ENCODE data around the gene LRRC63.
"Not testable (repeated sequence)": the region's sequence is repeated elsewhere in the genome, so short reads cannot be mapped to it uniquely, and the experiment has no call there.

Gene LRRC63

GRCh38 chr13:46267166-46267565 is 55.4 kb downstream of the LRRC63 start:
- Mint-ChIP-seq H3K27ac (no peak overlapping the region), H3K36me3 (ENCODE audit: low read depth) (no peaks in the 10 kb centered on the region), H3K4me3 (no peak overlapping the region), H3K9me3 (no peaks in the 10 kb centered on the region), H3K4me1 (ENCODE audit: low read depth) (no peaks in the 10 kb centered on the region), H3K27me3 (ENCODE audit: low read depth) (peaks cover 10% of the 10 kb centered on the region)

- Mint-ChIP-seq H3K27me3 (ENCODE audit: low read depth) (peaks cover 3% of the 10 kb centered on the region), H3K9me3 (no peaks in the 10 kb centered on the region), H3K27ac (no peak overlapping the region), H3K36me3 (ENCODE audit: low read depth) (no peaks in the 10 kb centered on the region), H3K4me3 (no peak overlapping the region), H3K4me1 (ENCODE audit: low read depth) (no peaks in the 10 kb centered on the region)
These were observed 58.7 kb downstream of the LRRC63 start for GRCh38 chr13:46270416-46270815.

- Mint-ChIP-seq H3K4me1 (ENCODE audit: low read depth) (no peaks in the 10 kb centered on the region), H3K27ac (no peak overlapping the region), H3K9me3 (no peaks in the 10 kb centered on the region), H3K36me3 (ENCODE audit: low read depth) (no peaks in the 10 kb centered on the region), H3K4me3 (no peak overlapping the region), H3K27me3 (ENCODE audit: low read depth) (peaks cover 3% of the 10 kb centered on the region)
These were observed 62.5 kb downstream of the LRRC63 start for GRCh38 chr13:46274094-46274698.

- H3K9me3 Mint-ChIP-seq = no peaks in the 10 kb centered on the region
- H3K4me1 Mint-ChIP-seq (ENCODE audit: low read depth) = no peaks in the 10 kb centered on the region
- H3K36me3 Mint-ChIP-seq (ENCODE audit: low read depth) = no peaks in the 10 kb centered on the region
- no peaks in the 10 kb centered on the region for H3K27me3 Mint-ChIP-seq (ENCODE audit: low read depth)
- no peak overlapping the region for H3K27ac Mint-ChIP-seq
- no peak overlapping the region for H3K4me3 Mint-ChIP-seq
These were observed 66.7 kb downstream of the LRRC63 start for GRCh38 chr13:46278474-46278873.

- H3K36me3 Mint-ChIP-seq (ENCODE audit: low read depth) = no peaks in the 10 kb centered on the region
- H3K9me3 Mint-ChIP-seq = no peaks in the 10 kb centered on the region
- H3K4me1 Mint-ChIP-seq (ENCODE audit: low read depth) = no peaks in the 10 kb centered on the region
- no peaks in the 10 kb centered on the region for H3K27me3 Mint-ChIP-seq (ENCODE audit: low read depth)
- H3K27ac Mint-ChIP-seq = no peak overlapping the region
- no peak overlapping the region for H3K4me3 Mint-ChIP-seq
These were observed 70.1 kb downstream of the LRRC63 start for GRCh38 chr13:46281779-46282178.

GRCh38 chr13:46283912-46284824 is 72.4 kb downstream of the LRRC63 start:
- not testable (repeated sequence) for H3K27ac Mint-ChIP-seq; H3K27me3 Mint-ChIP-seq (ENCODE audit: low read depth); H3K9me3 Mint-ChIP-seq; H3K4me1 Mint-ChIP-seq (ENCODE audit: low read depth); H3K36me3 Mint-ChIP-seq (ENCODE audit: low read depth); H3K4me3 Mint-ChIP-seq

GRCh38 chr13:46286972-46287371 is 75.2 kb downstream of the LRRC63 start:
- Mint-ChIP-seq H3K4me1 (ENCODE audit: low read depth) (peaks cover 12% of the 10 kb centered on the region), H3K36me3 (ENCODE audit: low read depth) (no peaks in the 10 kb centered on the region), H3K9me3 (no peaks in the 10 kb centered on the region), H3K4me3 (no peak overlapping the region), H3K27ac (no peak overlapping the region), H3K27me3 (ENCODE audit: low read depth) (no peaks in the 10 kb centered on the region)

- Mint-ChIP-seq H3K9me3 (no peaks in the 10 kb centered on the region), H3K4me1 (ENCODE audit: low read depth) (peaks cover 14% of the 10 kb centered on the region), H3K36me3 (ENCODE audit: low read depth) (no peaks in the 10 kb centered on the region), H3K27me3 (ENCODE audit: low read depth) (no peaks in the 10 kb centered on the region), H3K27ac (no peak overlapping the region), H3K4me3 (no peak overlapping the region)
These were observed 77.0 kb downstream of the LRRC63 start for GRCh38 chr13:46288570-46289259.

- H3K4me3 Mint-ChIP-seq = no peak overlapping the region
- no peaks in the 10 kb centered on the region for H3K27me3 Mint-ChIP-seq (ENCODE audit: low read depth)
- peaks cover 17% of the 10 kb centered on the region for H3K4me1 Mint-ChIP-seq (ENCODE audit: low read depth)
- no peak overlapping the region for H3K27ac Mint-ChIP-seq
- no peaks in the 10 kb centered on the region for H3K9me3 Mint-ChIP-seq
- H3K36me3 Mint-ChIP-seq (ENCODE audit: low read depth) = no peaks in the 10 kb centered on the region
These were observed 77.7 kb downstream of the LRRC63 start for GRCh38 chr13:46289260-46289955.

GRCh38 chr13:46290434-46290833 is 78.7 kb downstream of the LRRC63 start:
- Mint-ChIP-seq H3K27ac (no peak overlapping the region), H3K4me1 (ENCODE audit: low read depth) (peaks cover 21% of the 10 kb centered on the region), H3K36me3 (ENCODE audit: low read depth) (no peaks in the 10 kb centered on the region), H3K9me3 (no peaks in the 10 kb centered on the region), H3K27me3 (ENCODE audit: low read depth) (no peaks in the 10 kb centered on the region), H3K4me3 (no peak overlapping the region)

- H3K27ac Mint-ChIP-seq = no peak overlapping the region
- H3K36me3 Mint-ChIP-seq (ENCODE audit: low read depth) = no peaks in the 10 kb centered on the region
- no peaks in the 10 kb centered on the region for H3K9me3 Mint-ChIP-seq
- peaks cover 44% of the 10 kb centered on the region for H3K4me1 Mint-ChIP-seq (ENCODE audit: low read depth)
- no peak overlapping the region for H3K4me3 Mint-ChIP-seq
- H3K27me3 Mint-ChIP-seq (ENCODE audit: low read depth) = no peaks in the 10 kb centered on the region
These were observed 81.7 kb downstream of the LRRC63 start for GRCh38 chr13:46293436-46293835.

GRCh38 chr13:46295491-46296114 is 83.9 kb downstream of the LRRC63 start:
- peaks cover 18% of the 10 kb centered on the region for H3K9me3 Mint-ChIP-seq
- peak overlapping the region; percentile 69 for H3K4me3 Mint-ChIP-seq
- H3K36me3 Mint-ChIP-seq (ENCODE audit: low read depth) = peaks cover 11% of the 10 kb centered on the region
- H3K27ac Mint-ChIP-seq = peak overlapping the region; percentile 92
- H3K4me1 Mint-ChIP-seq (ENCODE audit: low read depth) = peaks cover 33% of the 10 kb centered on the region
- H3K27me3 Mint-ChIP-seq (ENCODE audit: low read depth) = no peaks in the 10 kb centered on the region

- Mint-ChIP-seq H3K9me3 (peaks cover 23% of the 10 kb centered on the region), H3K4me1 (ENCODE audit: low read depth) (peaks cover 33% of the 10 kb centered on the region), H3K27me3 (ENCODE audit: low read depth) (no peaks in the 10 kb centered on the region), H3K27ac (peak overlapping the region; percentile 92), H3K36me3 (ENCODE audit: low read depth) (peaks cover 11% of the 10 kb centered on the region), H3K4me3 (peak overlapping the region; percentile 69)
These were observed 84.5 kb downstream of the LRRC63 start for GRCh38 chr13:46296115-46296822.
